GM12878 (cell line): ENCODE results near the gene NKD1. TPM values are rescaled to one million over a fixed set of nuclear protein-coding genes. Genes with fewer than 3 reads are reported as not detected.

ENCODE experiments used
- ATAC-seq: fragments of 200-7000 bp; cut with Tn5 transposase; 3 replicates; pipeline ENCODE4 v1.9.1; 2020; ENCODE audit warnings: mild to moderate bottlenecking, moderate library complexity
- BruUV-seq: library from RNA; stranded (reverse); fragments of 400-500 nt; replicated peaks from 2 replicates; lab custom pipeline; 2021; lab: Mats Ljungman, UMichigan
- CTCF ChIA-PET: fragments of 300-600 bp; sonication (Branson Sonifier 250); formaldehyde crosslinking; extraction: SDS; loops from one replicate; lab custom pipeline; 2021; ENCODE audit warnings: inconsistent platforms; lab: Yijun Ruan, JAX
- POLR2A ChIA-PET: fragments of 350-600 bp; formaldehyde crosslinking; extraction: SDS; loops from one replicate; lab custom pipeline; 2021; ENCODE audit warnings: inconsistent platforms; lab: Charles Lee
- RAD21 ChIA-PET: fragments of 300-600 bp; sonication (Branson Sonifier 250); formaldehyde crosslinking; loops from one replicate; lab custom pipeline; 2023; ENCODE audit warnings: antibody characterized with exemption; ENCODE audit not compliant: unreplicated experiment; lab: Charles Lee
- SMC1A ChIA-PET: fragments of 300-600 bp; sonication (Branson Sonifier 250); formaldehyde crosslinking; loops from one replicate; lab custom pipeline; 2023; ENCODE audit not compliant: unreplicated experiment, uncharacterized antibody; lab: Charles Lee
- DNase-seq: peaks from one replicate; pipeline ENCODE4 v3.0.0-alpha.2; 2011; ENCODE audit warnings: low read depth, low spot score
- FAIRE-seq: peaks from 3 replicates; lab custom pipeline; 2011; peaks lifted over from hg19 to GRCh38; lab: Jason Lieb, UNC
- H2AFZ ChIP-seq: 2 replicates; pipeline ENCODE4 v1.6.0; 2011; ENCODE audit warnings: low read depth, low read length, control low read depth; ENCODE audit not compliant: control insufficient read depth
- H3K27ac ChIP-seq: 2 replicates; pipeline ENCODE4 v1.5.1; 2011; ENCODE audit warnings: control low read depth; ENCODE audit not compliant: control insufficient read depth, insufficient read depth
- H3K27me3 ChIP-seq, 2 experiments: replicated peaks in 1 of 2; 2 replicates each; pipeline versions ENCODE4 v1.6.0 to v1.6.1; 2011; ENCODE audit warnings: low read length in 1 of 2; ENCODE audit not compliant: control insufficient read depth in 2 of 2, insufficient read depth in 2 of 2
- H3K36me3 ChIP-seq, 2 experiments: 2 replicates each; pipeline ENCODE4 v1.5.1; 2011; ENCODE audit warnings: low read length in 1 of 2; ENCODE audit not compliant: control insufficient read depth in 2 of 2, insufficient read depth in 2 of 2
- H3K4me1 ChIP-seq: 2 replicates; pipeline ENCODE4 v1.6.1; 2011; ENCODE audit warnings: mild to moderate bottlenecking, low read length, moderate library complexity, mixed read lengths; ENCODE audit not compliant: control insufficient read depth, insufficient read depth
- H3K4me2 ChIP-seq: 2 replicates; pipeline ENCODE4 v1.6.0; 2011; ENCODE audit warnings: control low read depth; ENCODE audit not compliant: control insufficient read depth, insufficient read depth
- H3K4me3 ChIP-seq: fragments of 200-600 bp; sonication (generic); 2 replicates; pipeline ENCODE4 v1.5.1; 2016
- H3K79me2 ChIP-seq: 2 replicates; pipeline ENCODE4 v1.6.0; 2011; ENCODE audit warnings: low read length; ENCODE audit not compliant: control insufficient read depth, insufficient read depth
- H3K9ac ChIP-seq: 2 replicates; pipeline ENCODE4 v1.8.0; 2011; ENCODE audit warnings: low read length, control low read depth, mixed read lengths; ENCODE audit not compliant: control insufficient read depth, insufficient read depth
- H3K9me3 ChIP-seq: replicated peaks from 3 replicates; pipeline ENCODE4 v1.5.1; 2011; ENCODE audit warnings: mild to moderate bottlenecking, low read length; ENCODE audit not compliant: control insufficient read depth, insufficient read depth
- H4K20me1 ChIP-seq: 2 replicates; pipeline ENCODE4 v1.6.0; 2011; ENCODE audit not compliant: control insufficient read depth, insufficient read depth
- BCL3 ChIP-seq: IDR thresholded peaks from 2 replicates; pipeline ENCODE4 v1.6.1; 2011; ENCODE audit warnings: borderline replicate concordance, low read depth, mild to moderate bottlenecking, moderate library complexity, low read length; ENCODE audit not compliant: insufficient read depth, poor library complexity, severe bottlenecking
- CBX3 ChIP-seq: fragments of 200-600 bp; sonication (generic); IDR thresholded peaks from 2 replicates; pipeline ENCODE4 v1.6.1; 2016; ENCODE audit warnings: low read depth, borderline replicate concordance
- CTCF ChIP-seq, 3 experiments: IDR thresholded peaks in 2 of 3; conservative IDR thresholded peaks in 1 of 3; 2 replicates each; pipeline ENCODE4 v1.5.1; 2011; ENCODE audit warnings: low read depth in 3 of 3, low read length in 3 of 3, mild to moderate bottlenecking in 3 of 3, control low read depth in 2 of 3, moderate library complexity in 2 of 3, inconsistent platforms in 1 of 3, mixed read lengths in 1 of 3; ENCODE audit not compliant: control insufficient read depth in 2 of 3, insufficient read depth in 1 of 3; ENCODE audit errors: extremely low read depth in 1 of 3
- E4F1 ChIP-seq: fragments of 450-650 bp; IDR thresholded peaks from 2 replicates; pipeline ENCODE4 v1.6.1; 2018; ENCODE audit warnings: borderline replicate concordance, mild to moderate bottlenecking; ENCODE audit not compliant: partially characterized antibody
- EED ChIP-seq: sonication (generic); IDR thresholded peaks from 2 replicates; pipeline ENCODE4 v1.6.1; 2016; ENCODE audit warnings: antibody characterized with exemption, low read depth
- ESRRA ChIP-seq: IDR thresholded peaks from 2 replicates; pipeline ENCODE4 v1.6.1; 2012; ENCODE audit warnings: mild to moderate bottlenecking, low read length, improper control_type of control experiment
- FOS ChIP-seq: IDR thresholded peaks from 3 replicates; pipeline ENCODE4 v1.6.1; 2011; ENCODE audit warnings: borderline replicate concordance; ENCODE audit not compliant: insufficient read length; ENCODE audit errors: extremely low read depth
- HCFC1 ChIP-seq: fragments of 150-350 bp; IDR thresholded peaks from 2 replicates; pipeline ENCODE4 v1.6.1; 2014; ENCODE audit warnings: low read length
- HDGF ChIP-seq: fragments of 450-650 bp; IDR thresholded peaks from 2 replicates; pipeline ENCODE4 v1.6.1; 2016; ENCODE audit warnings: antibody characterized with exemption
- IRF4 ChIP-seq: IDR thresholded peaks from 2 replicates; pipeline ENCODE4 v1.6.1; 2011; ENCODE audit warnings: low read depth, low read length
- KAT2A ChIP-seq: conservative IDR thresholded peaks from 2 replicates; pipeline ENCODE4 v1.6.1; 2011; ENCODE audit warnings: low read depth, low read length; ENCODE audit not compliant: control insufficient read depth
- KLF5 ChIP-seq: fragments of 450-650 bp; IDR thresholded peaks from 2 replicates; pipeline ENCODE4 v1.6.1; 2014; ENCODE audit warnings: mild to moderate bottlenecking; ENCODE audit not compliant: partially characterized antibody
- NRF1 ChIP-seq: conservative IDR thresholded peaks from 2 replicates; pipeline ENCODE4 v1.6.1; 2011; ENCODE audit warnings: mild to moderate bottlenecking, low read depth, low read length, improper control_type of control experiment
- RB1 ChIP-seq: fragments of 450-650 bp; formaldehyde crosslinking; IDR thresholded peaks from 2 replicates; pipeline ENCODE4 v1.6.1; 2017; ENCODE audit warnings: mild to moderate bottlenecking, borderline replicate concordance
- RCOR1 ChIP-seq: conservative IDR thresholded peaks from 2 replicates; pipeline ENCODE4 v1.6.1; 2012; ENCODE audit warnings: low read depth, low read length, improper control_type of control experiment
- RELA ChIP-seq: fragments of 450-650 bp; IDR thresholded peaks from 2 replicates; pipeline ENCODE4 v1.8.0; 2014; ENCODE audit warnings: borderline replicate concordance; ENCODE audit not compliant: partially characterized antibody
- SUZ12 ChIP-seq: fragments of 200-600 bp; sonication (generic); IDR thresholded peaks from one replicate; pipeline ENCODE4 v1.6.1; 2018; ENCODE audit warnings: antibody characterized with exemption, mild to moderate bottlenecking; ENCODE audit not compliant: unreplicated experiment
- WGBS: methylation state at CpG from one replicate; pipeline ENCODE4 v1.1.6; 2016; ENCODE audit warnings: low lambda C conversion rate; ENCODE audit not compliant: insufficient replicate concordance, insufficient coverage; ENCODE audit errors: missing lambda C conversion rate; 5-methylcytosine and 5-hydroxymethylcytosine counted together
- in situ Hi-C: fragments of 300-500 bp; cut with MboI; formaldehyde crosslinking; loops from 9 replicates; pipeline ENCODE4 v1.14.3; 2018; ENCODE audit warnings: mixed read lengths
- intact Hi-C: fragments of 100-400 bp; cut with micrococcal nuclease; formaldehyde crosslinking; loops from one replicate; pipeline ENCODE4 v1.14.2; 2022; ENCODE audit not compliant: unreplicated experiment
- polyA plus RNA-seq, 11 experiments: library from polyadenylated mRNA; depleted of rRNA in 4 of 11; unstranded in 6 of 11; stranded (reverse) in 5 of 11; fragments of >200 nt; fragmentation: Nextera tagmentation in 4 of 11; fragmentation: Illumina TruSeq in 1 of 11; extraction: Ambion mirVana in 4 of 11; extraction: Trizol in 1 of 11; gene quantifications; 1 replicate in 1 of 11; 2 replicates in 10 of 11; pipeline versions ENCODE4 v1.2.1 to v1.2.3, GENCODE V29; 2011 to 2016; ENCODE audit warnings: inconsistent platforms in 2 of 11, missing spikeins in 2 of 11, low read depth in 1 of 11
- total RNA-seq, 4 experiments: library from RNA; depleted of rRNA in 3 of 4; stranded (reverse); fragments of >200 nt in 3 of 4; fragmentation: Illumina TruSeq in 1 of 4; extraction: Trizol in 1 of 4; gene quantifications; 2 replicates each; pipeline versions ENCODE4 v1.2.1 to v1.2.3, GENCODE V29; 2013 to 2021

Gene NKD1
- total and polyA plus RNA-seq, 10 of the 15 experiments (the other 5 are each of a cell fraction or from before 2014, with no cell fraction given): under 0.01 to 0.49 (median 0.04) TPM; not detected in 2

DNA sequence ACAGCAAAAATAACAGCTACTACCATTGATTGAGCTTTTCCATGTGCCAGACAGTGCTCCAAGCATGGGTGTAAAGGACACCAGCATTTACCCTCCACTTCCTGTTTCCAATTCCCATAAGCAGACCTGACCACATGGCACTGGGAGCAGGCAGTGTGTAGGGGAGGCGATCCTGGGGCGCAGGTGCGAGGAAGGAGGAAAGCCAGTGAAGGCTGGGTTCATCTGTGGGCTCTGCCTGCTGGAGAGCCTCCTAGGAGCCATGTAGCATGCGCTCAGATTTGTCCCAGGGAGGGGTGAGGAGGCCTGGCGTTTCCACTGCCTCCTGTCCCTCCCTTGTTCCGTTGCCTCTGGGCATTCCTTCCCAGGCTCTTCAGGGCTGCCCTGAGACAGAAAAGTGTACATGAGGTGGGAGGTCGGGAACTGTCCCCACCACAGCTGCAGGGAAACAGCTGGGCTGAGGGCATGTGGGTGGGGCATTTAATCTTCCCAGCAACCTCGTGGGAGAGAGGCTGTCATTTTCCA, 76.3 kb downstream of the NKD1 start:
- FAIRE-seq (no peak), DNase-seq (no peak), ATAC-seq (no peak)
- intact Hi-C loops (no loop called here), in situ Hi-C loops (no loop called here)
- Histone ChIP-seq H3K27me3 (no peaks in the 10 kb centered on the region), H2AFZ (no peak overlapping the region), H4K20me1 (no peaks in the 10 kb centered on the region), H3K4me2 (no peak overlapping the region), H3K9ac (no peak overlapping the region), H3K9me3 (no peaks in the 10 kb centered on the region), H3K4me1 (peaks cover 4% of the 10 kb centered on the region), H3K27ac (no peak overlapping the region), H3K79me2 (no peaks in the 10 kb centered on the region), H3K36me3 (no peaks in the 10 kb centered on the region), H3K4me3 (no peak overlapping the region)
- ChIA-PET RAD21 (no interaction called here), CTCF (no interaction called here), POLR2A (no interaction called here), SMC1A (no interaction called here)
- no TSS peak for BruUV-seq
- TF ChIP-seq BCL3: no peak
- TF ChIP-seq ESRRA: no peak
- TF ChIP-seq CBX3: no peak
- TF ChIP-seq EED: no peak
- no peak for TF ChIP-seq KAT2A
- TF ChIP-seq CTCF (IDR thresholded peaks at IDR 0.05 in 2 of 3, conservative IDR thresholded peaks at IDR 0.05 in 1 of 3; ENCODE audit: control insufficient read depth in 2 of 3, extremely low read depth in 1 of 3, insufficient read depth in 1 of 3, low read depth in 3 of 3, low read length in 3 of 3): no peak
- TF ChIP-seq E4F1: no peak
- no peak for TF ChIP-seq RCOR1
- TF ChIP-seq RB1: no peak
- no peak for TF ChIP-seq RELA
- TF ChIP-seq NRF1: no peak
- no peak for TF ChIP-seq SUZ12
- no peak for TF ChIP-seq IRF4
- TF ChIP-seq HCFC1: no peak
- TF ChIP-seq KLF5: no peak
- TF ChIP-seq HDGF: no peak
- no peak for TF ChIP-seq FOS
- WGBS: 49% methylated on average over 8 of the region's 8 CpGs
